GM12864 (cell line): ENCODE data around the gene TRPM3.

Experiments used
- DNase-seq: peaks from one replicate; pipeline ENCODE4 v3.0.0-alpha.2; 2011; ENCODE audit warnings: low read depth
- H3K4me3 ChIP-seq: 2 replicates; pipeline ENCODE4 v1.5.1; 2011; ENCODE audit warnings: mild to moderate bottlenecking, low read depth, low read length, control low read depth
- TF ChIP-seq, protein P1 (sequence below): IDR thresholded peaks from 2 replicates; pipeline ENCODE4 v1.5.1; 2011; ENCODE audit warnings: low read depth, mild to moderate bottlenecking, moderate library complexity, low read length, control low read depth, inconsistent platforms; ENCODE audit errors: missing control alignments

Gene TRPM3

DNA sequence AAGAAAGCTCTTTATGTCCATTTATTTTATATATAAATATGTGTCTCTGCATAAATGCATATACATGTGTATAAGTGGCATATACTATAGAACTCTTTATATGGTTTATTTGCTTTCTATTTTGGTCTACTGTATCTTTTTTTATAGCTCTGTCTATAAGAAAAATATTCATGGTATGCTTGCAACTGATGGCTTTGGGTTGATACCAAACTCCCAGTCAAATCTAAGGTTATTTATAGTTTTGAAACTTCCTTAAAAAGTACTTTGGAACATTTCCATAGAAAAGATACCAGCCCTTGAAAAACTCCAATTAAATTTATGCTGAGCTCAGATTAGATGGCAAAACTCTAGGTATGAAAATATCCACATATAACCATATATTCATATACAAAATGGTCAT, 587.0 kb downstream of the TRPM3 start:
- TF ChIP-seq, protein P1, sequence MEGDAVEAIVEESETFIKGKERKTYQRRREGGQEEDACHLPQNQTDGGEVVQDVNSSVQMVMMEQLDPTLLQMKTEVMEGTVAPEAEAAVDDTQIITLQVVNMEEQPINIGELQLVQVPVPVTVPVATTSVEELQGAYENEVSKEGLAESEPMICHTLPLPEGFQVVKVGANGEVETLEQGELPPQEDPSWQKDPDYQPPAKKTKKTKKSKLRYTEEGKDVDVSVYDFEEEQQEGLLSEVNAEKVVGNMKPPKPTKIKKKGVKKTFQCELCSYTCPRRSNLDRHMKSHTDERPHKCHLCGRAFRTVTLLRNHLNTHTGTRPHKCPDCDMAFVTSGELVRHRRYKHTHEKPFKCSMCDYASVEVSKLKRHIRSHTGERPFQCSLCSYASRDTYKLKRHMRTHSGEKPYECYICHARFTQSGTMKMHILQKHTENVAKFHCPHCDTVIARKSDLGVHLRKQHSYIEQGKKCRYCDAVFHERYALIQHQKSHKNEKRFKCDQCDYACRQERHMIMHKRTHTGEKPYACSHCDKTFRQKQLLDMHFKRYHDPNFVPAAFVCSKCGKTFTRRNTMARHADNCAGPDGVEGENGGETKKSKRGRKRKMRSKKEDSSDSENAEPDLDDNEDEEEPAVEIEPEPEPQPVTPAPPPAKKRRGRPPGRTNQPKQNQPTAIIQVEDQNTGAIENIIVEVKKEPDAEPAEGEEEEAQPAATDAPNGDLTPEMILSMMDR = no peak
- no peak overlapping the region for H3K4me3 ChIP-seq
- DNase-seq = no peak

DNA sequence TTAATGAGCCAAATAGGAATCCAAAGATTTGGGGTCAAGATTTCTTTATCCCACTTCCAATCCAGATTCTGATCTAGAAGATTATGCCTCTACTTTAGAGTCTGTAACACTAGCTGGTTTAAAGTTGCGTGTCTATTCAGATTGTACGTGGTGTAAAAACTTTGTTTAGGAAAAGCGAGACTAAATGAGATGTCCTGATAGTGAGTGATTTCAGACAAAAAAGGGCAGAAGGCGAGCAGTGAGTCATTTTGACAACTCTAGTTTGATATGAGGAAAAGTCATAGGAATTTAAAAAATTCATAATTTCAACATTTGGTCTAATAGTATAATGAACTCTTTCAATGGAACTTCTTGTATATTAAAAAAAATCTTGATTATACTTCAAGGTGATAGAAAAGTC, 587.4 kb downstream of the TRPM3 start:
- DNase-seq = no peak
- H3K4me3 ChIP-seq = no peak overlapping the region
- TF ChIP-seq, protein P1 = no peak

DNA sequence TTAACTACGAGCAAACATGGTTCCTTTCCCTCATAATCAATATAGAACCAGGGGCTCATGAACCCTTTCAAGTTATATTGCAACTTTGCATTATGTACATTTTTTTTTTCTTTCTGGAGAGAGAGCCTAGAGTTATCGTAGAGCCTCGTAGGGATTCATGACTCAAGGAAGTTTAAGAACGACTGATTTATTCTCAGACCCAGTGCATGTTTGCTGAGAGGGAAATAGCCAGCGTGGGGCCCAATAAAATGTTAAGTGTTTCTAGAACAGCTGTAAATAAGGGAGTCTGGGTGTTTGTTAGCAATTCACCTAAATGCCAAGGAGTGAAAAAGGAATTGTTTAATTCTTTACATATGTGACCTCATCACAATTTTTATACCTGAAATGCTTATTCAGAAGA, 587.9 kb downstream of the TRPM3 start:
- no peak overlapping the region for H3K4me3 ChIP-seq
- TF ChIP-seq, protein P1 = no peak
- no peak for DNase-seq

DNA sequence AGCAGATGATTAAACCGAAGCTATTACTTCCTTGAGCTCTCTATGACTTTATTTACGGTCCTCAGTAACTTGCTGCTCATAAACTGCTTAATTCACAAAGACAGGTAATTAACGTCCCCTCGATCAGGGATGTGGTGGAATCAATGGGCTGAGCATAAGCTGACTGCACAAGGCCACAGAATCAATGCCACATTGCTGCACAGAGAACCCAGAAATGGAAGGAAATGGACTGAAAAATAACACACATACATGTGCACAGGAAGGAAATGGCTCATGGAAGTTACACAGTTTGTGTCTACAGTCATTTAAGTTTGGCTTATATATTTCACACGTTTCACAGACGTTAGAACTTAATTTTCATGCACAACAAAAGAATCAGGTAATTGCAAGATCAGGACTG, 588.7 kb downstream of the TRPM3 start:
- TF ChIP-seq, protein P1 = no peak
- H3K4me3 ChIP-seq = no peak overlapping the region
- no peak for DNase-seq

DNA sequence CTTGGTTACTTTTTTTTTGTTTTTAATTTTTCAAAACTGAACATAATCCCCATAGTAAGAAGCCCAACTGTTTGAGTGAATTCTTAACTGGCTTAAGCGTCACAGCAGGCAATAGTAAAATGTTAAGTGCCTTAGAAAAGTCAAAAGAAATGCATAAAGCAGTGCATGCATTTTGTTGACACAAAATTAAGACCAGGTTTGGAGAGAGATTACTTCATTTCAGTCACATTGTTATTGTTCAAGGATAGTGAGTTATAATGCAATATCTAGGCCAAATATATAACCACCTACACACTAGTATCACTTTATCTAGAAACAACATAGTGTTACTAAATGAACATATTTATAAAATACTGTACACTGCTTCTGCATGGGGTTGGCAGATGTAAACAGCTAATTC, 590.1 kb downstream of the TRPM3 start:
- TF ChIP-seq, protein P1 = no peak
- no peak overlapping the region for H3K4me3 ChIP-seq

DNA sequence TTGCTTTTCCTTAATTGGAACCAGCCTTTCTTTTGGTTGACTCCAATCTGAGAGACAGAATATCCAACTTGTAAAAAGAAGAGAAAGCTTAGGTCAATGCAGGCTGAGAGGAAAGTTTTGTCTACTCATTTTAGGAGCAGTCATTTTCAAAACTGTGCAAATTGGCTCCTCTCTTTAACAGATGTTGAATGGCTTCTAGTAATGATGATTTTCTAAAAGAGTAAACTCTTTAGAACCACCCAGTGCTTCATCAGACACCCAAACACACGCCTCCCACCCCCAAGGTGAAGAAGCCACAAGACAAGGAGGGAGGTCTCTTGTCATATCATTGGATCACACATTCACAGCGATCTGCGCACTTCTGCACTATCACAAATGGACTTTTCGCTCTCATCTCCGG, 590.7 kb downstream of the TRPM3 start:
- H3K4me3 ChIP-seq = no peak overlapping the region
- TF ChIP-seq, protein P1 = no peak
- DNase-seq = no peak

More for the DNA sequence above, 590.1 kb downstream of the TRPM3 start:
- no peak for DNase-seq

DNA sequence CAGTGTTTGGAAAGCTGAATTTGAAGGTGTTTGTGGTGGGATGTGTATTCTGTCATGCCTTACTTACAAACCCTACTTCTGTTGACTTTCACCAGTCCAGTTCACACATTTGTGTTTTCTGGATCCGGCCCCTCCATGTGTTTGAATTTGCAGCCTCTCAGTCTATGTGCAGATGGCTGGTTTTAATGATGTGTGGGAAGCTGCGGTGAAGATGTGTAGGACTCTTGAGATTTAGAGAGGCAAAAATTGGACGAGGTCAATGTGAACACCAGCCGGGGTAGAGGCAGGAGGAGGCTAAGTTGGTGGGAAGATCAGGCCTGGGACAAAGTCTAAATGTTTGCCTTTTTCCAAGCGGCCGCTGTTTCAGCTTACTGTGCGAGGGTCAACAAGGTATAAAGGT, 591.6 kb downstream of the TRPM3 start:
- TF ChIP-seq, protein P1 = no peak
- DNase-seq = no peak

More for the DNA sequence above, 591.6 kb downstream of the TRPM3 start:
- H3K4me3 ChIP-seq = no peak overlapping the region
